H1 (cell line): Measurements from ENCODE around the gene DHRS2. TPM values are rescaled to one million over a fixed set of nuclear protein-coding genes. Genes with fewer than 3 reads are reported as not detected.

Experiments used
- BCL11A ChIP-seq, 2 experiments: IDR thresholded peaks; one replicate each; pipeline ENCODE4 v1.6.1; 2011; ENCODE audit warnings: low read depth in 2 of 2, low read length in 2 of 2, mild to moderate bottlenecking in 2 of 2
- POLR2AphosphoS5 ChIP-seq: IDR thresholded peaks from 2 replicates; pipeline ENCODE4 v1.6.1; 2011; ENCODE audit warnings: low read depth, low read length
- RFX5 ChIP-seq: IDR thresholded peaks from 2 replicates; pipeline ENCODE4 v1.6.1; 2011; ENCODE audit warnings: low read depth, low read length, improper control_type of control experiment, borderline replicate concordance
- SP1 ChIP-seq: IDR thresholded peaks from 2 replicates; pipeline ENCODE4 v1.6.1; 2011; ENCODE audit warnings: low read depth, low read length
- polyA plus RNA-seq, 7 experiments: library from polyadenylated mRNA; depleted of rRNA in 3 of 7; stranded (reverse) in 5 of 7; unstranded in 2 of 7; fragments of >200 nt in 5 of 7; fragments of 200-250 nt in 2 of 7; gene quantifications; 1 replicate in 5 of 7; 2 replicates in 1 of 7; 4 replicates in 1 of 7; pipeline versions ENCODE4 v1.2.1 to v1.2.3, GENCODE V29; 2011 to 2013; ENCODE audit warnings: missing spikeins in 2 of 7, mixed read lengths in 2 of 7
- total RNA-seq: library from RNA; stranded (reverse); fragmentation: NEBNext Ultra II Directional; extraction: Animal tissue kit (Norgen Biotek cat#: 25700); gene quantifications from 2 replicates; pipeline ENCODE4 v1.2.1, GENCODE V29; 2021

The DHRS2 gene
- total and polyA plus RNA-seq, 2 of the 8 experiments (the other 6 are each of a cell fraction or from before 2014, with no cell fraction given), result 1.1 to 3.5 TPM

GRCh38 chr14:23638414-23639047 is 2.4 kb downstream of the DHRS2 start (continued):
- TF ChIP-seq RFX5, result no peak
- no peak for TF ChIP-seq SP1
- no peak for TF ChIP-seq POLR2AphosphoS5
- no peak for TF ChIP-seq BCL11A (IDR thresholded peaks at IDR 0.05; ENCODE audit: low read depth in 2 of 2, low read length in 2 of 2)
